Ascending aorta (tissue), 2 donors: ENCODE data around the gene OSM. TPM values are rescaled to one million over a fixed set of nuclear protein-coding genes. Genes with fewer than 3 reads are reported as not detected.

ENCODE experiments used
- DNase-seq, 2 donors: peaks; one replicate each; pipeline ENCODE4 v3.0.0-alpha.2; 2019; ENCODE audit warnings: low spot score in 2 of 2
- H3K27ac ChIP-seq, 2 donors: fragments of 200-600 bp; sonication (generic); one replicate each; pipeline ENCODE4 v1.5.1; 2016 to 2017; ENCODE audit warnings: mild to moderate bottlenecking in 1 of 2
- H3K27me3 ChIP-seq: fragments of 200-600 bp; sonication (generic); one replicate; pipeline ENCODE4 v1.5.1; 2017
- H3K36me3 ChIP-seq, 2 donors: fragments of 200-600 bp; sonication (generic); one replicate each; pipeline ENCODE4 v1.5.1; 2016
- H3K4me1 ChIP-seq, 2 donors: fragments of 200-600 bp; sonication (generic); one replicate each; pipeline ENCODE4 v1.5.1; 2016 to 2017; ENCODE audit warnings: mild to moderate bottlenecking in 1 of 2
- H3K4me3 ChIP-seq, 2 donors: fragments of 200-600 bp; sonication (generic); one replicate each; pipeline ENCODE4 v1.5.1; 2016 to 2017; ENCODE audit warnings: mild to moderate bottlenecking in 1 of 2
- H3K9me3 ChIP-seq, 2 donors: fragments of 200-600 bp; sonication (generic); one replicate each; pipeline ENCODE4 v1.5.1; 2016
- CTCF ChIP-seq, 3 experiments: fragments of 200-600 bp in 2 of 3; fragments of 450-650 bp in 1 of 3; sonication (generic) in 2 of 3; IDR thresholded peaks; one replicate each; pipeline ENCODE4 v1.5.1; 2016 to 2019; ENCODE audit warnings: antibody characterized with exemption in 3 of 3, mild to moderate bottlenecking in 1 of 3, moderate library complexity in 1 of 3
- intact Hi-C: fragments of 100-400 bp; cut with DNase I; formaldehyde crosslinking; loops from one replicate; pipeline ENCODE4 v1.15.1; 2023
- total RNA-seq: library from RNA; depleted of rRNA; stranded (reverse); fragments of >200 nt; gene quantifications from one replicate; pipeline ENCODE4 v1.1.0, GENCODE V29; 2016

Gene OSM
- total RNA-seq, 1 donor from 2014 or later = not detected

GRCh38 chr22:30244641-30245040 is 22.0 kb downstream of the OSM start:
- intact Hi-C loops = no loop called here
- DNase-seq = no peak
- no peak overlapping the region for H3K4me3 ChIP-seq
- TF ChIP-seq CTCF (IDR thresholded peaks at IDR 0.05) = no peak
- no peak overlapping the region for H3K27ac ChIP-seq
- no peaks in the 10 kb centered on the region for H3K36me3 ChIP-seq
- no peaks in the 10 kb centered on the region for H3K9me3 ChIP-seq
- H3K4me1 ChIP-seq = peaks cover 0 to 5% of the 10 kb centered on the region in 2 donors
- H3K27me3 ChIP-seq = peaks cover 3% of the 10 kb centered on the region

DNA sequence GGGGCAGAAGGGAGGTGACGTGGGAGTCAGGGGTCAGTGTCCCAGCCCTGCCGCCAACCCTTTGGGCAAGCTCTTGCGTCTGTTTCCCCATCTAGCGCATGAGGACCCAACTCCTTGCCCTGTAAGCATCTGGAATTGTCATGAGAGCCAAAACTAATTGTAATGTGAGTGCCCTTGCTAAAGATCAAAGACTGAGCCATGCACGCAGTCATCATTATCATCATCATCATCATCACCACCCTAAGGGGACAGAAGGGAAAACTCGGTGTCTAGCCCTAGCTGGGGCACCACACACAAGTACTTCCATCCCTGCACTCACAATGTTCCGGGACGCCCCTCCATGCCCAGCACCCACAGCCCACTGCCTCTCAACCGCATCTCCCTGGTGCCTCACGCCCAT is 22.6 kb downstream of the OSM start:
- Histone ChIP-seq H3K27ac (no peak overlapping the region), H3K4me1 (peaks cover 0 to 5% of the 10 kb centered on the region in 2 donors), H3K36me3 (no peaks in the 10 kb centered on the region), H3K4me3 (no peak overlapping the region), H3K9me3 (no peaks in the 10 kb centered on the region), H3K27me3 (peaks cover 3% of the 10 kb centered on the region)
- no peak for DNase-seq
- intact Hi-C loops = no loop called here
- no peak for TF ChIP-seq CTCF (IDR thresholded peaks at IDR 0.05)

DNA sequence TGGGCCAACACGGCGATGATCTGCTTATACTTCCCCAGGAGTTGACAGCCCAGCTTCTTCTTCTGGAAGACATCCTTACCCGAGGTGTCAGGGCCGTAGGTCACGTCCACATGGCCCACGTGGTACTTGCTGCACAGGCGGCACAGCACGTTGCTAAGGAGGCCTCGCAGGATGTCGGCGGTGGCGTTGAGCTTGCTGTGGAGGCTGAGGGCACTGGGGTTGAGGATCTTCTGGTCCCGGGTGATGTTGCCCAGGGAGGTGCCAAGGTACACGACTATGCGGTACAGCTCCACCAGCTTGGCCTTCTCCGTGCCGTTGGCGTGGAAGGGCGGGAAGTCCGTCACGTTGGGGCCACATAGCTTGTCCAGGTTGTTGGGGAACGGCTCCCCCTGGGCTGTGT is 23.0 kb downstream of the OSM start:
- no peaks in the 10 kb centered on the region for H3K9me3 ChIP-seq
- peaks cover 0 to 5% of the 10 kb centered on the region in 2 donors for H3K4me1 ChIP-seq
- no peaks in the 10 kb centered on the region for H3K36me3 ChIP-seq
- no peak for DNase-seq
- intact Hi-C loops = no loop called here
- H3K27me3 ChIP-seq = peaks cover 3% of the 10 kb centered on the region
- TF ChIP-seq CTCF (IDR thresholded peaks at IDR 0.05) = no peak
- no peak overlapping the region for H3K4me3 ChIP-seq
- no peak overlapping the region for H3K27ac ChIP-seq

GRCh38 chr22:30241576-30242371 is 24.9 kb downstream of the OSM start:
- Histone ChIP-seq H3K9me3 (no peaks in the 10 kb centered on the region), H3K4me1 (peaks cover 0 to 5% of the 10 kb centered on the region in 2 donors), H3K27ac (no peak overlapping the region), H3K36me3 (no peaks in the 10 kb centered on the region), H3K4me3 (no peak overlapping the region), H3K27me3 (peaks cover 3% of the 10 kb centered on the region)
- no peak for DNase-seq
- intact Hi-C loops = no loop called here
- no peak for TF ChIP-seq CTCF (IDR thresholded peaks at IDR 0.05)

DNA sequence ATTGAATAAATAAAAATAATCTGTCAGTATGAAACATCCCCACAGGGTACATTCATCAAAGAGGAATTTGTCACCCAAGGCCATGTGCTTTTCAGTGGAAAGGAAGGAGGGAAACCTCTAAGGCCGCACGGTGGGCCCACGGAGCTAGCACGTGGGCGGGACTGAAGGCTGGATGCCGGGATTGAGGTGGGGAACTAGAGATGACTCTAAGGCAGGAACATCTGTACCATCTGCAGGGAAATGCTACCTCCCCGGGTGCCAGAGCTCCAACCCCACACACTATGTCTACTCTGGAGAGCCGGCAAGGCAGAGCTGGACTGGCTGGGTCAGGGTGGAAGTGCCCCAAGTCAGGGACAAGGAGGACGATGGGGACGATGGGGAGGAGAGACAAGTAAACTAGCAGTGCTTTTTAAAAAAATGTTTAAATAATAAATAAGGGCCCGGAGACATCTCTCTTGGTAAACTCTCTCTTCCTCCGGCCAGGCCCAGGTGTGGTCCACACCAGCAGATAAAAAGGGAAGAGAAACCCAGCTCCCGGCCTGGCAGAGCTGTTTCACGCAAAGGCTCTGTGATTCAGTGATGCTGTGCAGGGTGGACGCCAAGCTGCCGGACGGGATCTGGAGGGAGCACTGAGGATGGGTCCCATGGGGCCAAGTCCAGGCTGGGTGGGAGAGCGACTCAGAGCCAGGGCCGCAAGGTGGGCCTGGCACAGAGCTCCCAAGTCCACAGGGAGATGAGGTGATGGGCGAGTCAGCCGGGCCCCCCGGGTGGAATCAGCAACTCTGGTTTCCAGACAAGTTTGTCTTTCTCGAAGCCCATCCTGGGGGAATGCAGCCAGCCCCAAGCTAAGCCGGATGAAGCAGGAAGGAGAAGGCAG is 25.9 kb downstream of the OSM start:
- no peak for TF ChIP-seq CTCF (IDR thresholded peaks at IDR 0.05)
- no peak overlapping the region for H3K4me3 ChIP-seq
- no peaks in the 10 kb centered on the region for H3K9me3 ChIP-seq
- H3K27ac ChIP-seq = no peak overlapping the region
- DNase-seq = no peak
- no peaks in the 10 kb centered on the region for H3K36me3 ChIP-seq
- H3K27me3 ChIP-seq = peaks cover 1% of the 10 kb centered on the region
- intact Hi-C loops = no loop called here
- H3K4me1 ChIP-seq = peaks cover 0 to 2% of the 10 kb centered on the region in 2 donors
